OCI-LY1 (cell line): ENCODE results near the gene NIBAN1.

ENCODE experiments used
- H2AFZ ChIP-seq: fragments of 200-600 bp; sonication (generic), shearing (Covaris generic); 2 replicates; pipeline ENCODE4 v1.6.0; 2014; ENCODE audit warnings: antibody characterized with exemption, mild to moderate bottlenecking, low read length
- H3F3A ChIP-seq: fragments of 200-600 bp; sonication (generic), shearing (Covaris generic); 2 replicates; pipeline ENCODE4 v1.6.0; 2014; ENCODE audit warnings: mild to moderate bottlenecking, antibody characterized with exemption, low read length, moderate library complexity; ENCODE audit not compliant: insufficient read depth
- H3K27ac ChIP-seq: fragments of 200-600 bp; sonication (generic); 2 replicates; pipeline ENCODE4 v1.5.1; 2014; ENCODE audit warnings: low read length, mixed run types, mild to moderate bottlenecking, low read depth; ENCODE audit not compliant: poor library complexity, severe bottlenecking
- H3K27me3 ChIP-seq: fragments of 200-600 bp; sonication (generic); 2 replicates; pipeline ENCODE4 v1.6.0; 2014; ENCODE audit warnings: antibody characterized with exemption, mild to moderate bottlenecking, low read length, moderate library complexity; ENCODE audit not compliant: insufficient read depth
- H3K36me3 ChIP-seq: fragments of 200-600 bp; sonication (generic); 2 replicates; pipeline ENCODE4 v1.6.1; 2014; ENCODE audit warnings: mild to moderate bottlenecking, antibody characterized with exemption, low read length, moderate library complexity, mixed read lengths; ENCODE audit not compliant: insufficient read depth
- H3K4me1 ChIP-seq: fragments of 200-600 bp; sonication (generic); 2 replicates; pipeline ENCODE4 v1.5.1; 2014; ENCODE audit warnings: mild to moderate bottlenecking, low read length, moderate library complexity; ENCODE audit not compliant: insufficient read depth, severe bottlenecking
- H3K4me2 ChIP-seq: fragments of 200-600 bp; sonication (generic), shearing (Covaris generic); 2 replicates; pipeline ENCODE4 v1.6.1; 2014; ENCODE audit warnings: low read length
- H3K4me3 ChIP-seq: fragments of 200-600 bp; sonication (generic); 2 replicates; pipeline ENCODE4 v1.5.1; 2014; ENCODE audit warnings: low read length, low read depth, mild to moderate bottlenecking, mixed read lengths; ENCODE audit not compliant: poor library complexity, severe bottlenecking
- H3K79me2 ChIP-seq: fragments of 200-600 bp; shearing (Covaris generic); 2 replicates; pipeline ENCODE4 v1.6.1; 2016; ENCODE audit warnings: mixed run types, low read length, mixed read lengths; ENCODE audit not compliant: insufficient read depth
- H3K9ac ChIP-seq: fragments of 200-600 bp; sonication (generic), shearing (Covaris generic); 2 replicates; pipeline ENCODE4 v1.6.1; 2014; ENCODE audit warnings: mild to moderate bottlenecking, low read length, mixed read lengths
- H3K9me2 ChIP-seq: fragments of 200-600 bp; sonication (generic), shearing (Covaris generic); 2 replicates; pipeline ENCODE4 v1.6.1; 2014; ENCODE audit warnings: low read depth, mild to moderate bottlenecking, low read length, mixed read lengths
- H3K9me3 ChIP-seq: fragments of 200-600 bp; shearing (Covaris generic); 2 replicates; pipeline ENCODE4 v1.6.1; 2014; ENCODE audit warnings: low read length, mixed read lengths
- H4K20me1 ChIP-seq: fragments of 200-600 bp; sonication (generic), shearing (Covaris generic); 2 replicates; pipeline ENCODE4 v1.6.0; 2016; ENCODE audit warnings: mild to moderate bottlenecking, low read length; ENCODE audit not compliant: insufficient read depth
- EZH2 ChIP-seq: fragments of 200-600 bp; sonication (generic), shearing (Covaris generic); IDR thresholded peaks from 2 replicates; pipeline ENCODE4 v1.8.0; 2017; ENCODE audit warnings: borderline replicate concordance, mixed run types, mild to moderate bottlenecking, antibody characterized with exemption, low read length, moderate library complexity, mixed read lengths
- TF ChIP-seq, protein P1 (sequence below): fragments of 200-600 bp; sonication (generic), shearing (Covaris generic); IDR thresholded peaks from 2 replicates; pipeline ENCODE4 v1.5.1; 2017; ENCODE audit warnings: mild to moderate bottlenecking, antibody characterized with exemption, low read length, moderate library complexity, mixed read lengths

The NIBAN1 gene

DNA sequence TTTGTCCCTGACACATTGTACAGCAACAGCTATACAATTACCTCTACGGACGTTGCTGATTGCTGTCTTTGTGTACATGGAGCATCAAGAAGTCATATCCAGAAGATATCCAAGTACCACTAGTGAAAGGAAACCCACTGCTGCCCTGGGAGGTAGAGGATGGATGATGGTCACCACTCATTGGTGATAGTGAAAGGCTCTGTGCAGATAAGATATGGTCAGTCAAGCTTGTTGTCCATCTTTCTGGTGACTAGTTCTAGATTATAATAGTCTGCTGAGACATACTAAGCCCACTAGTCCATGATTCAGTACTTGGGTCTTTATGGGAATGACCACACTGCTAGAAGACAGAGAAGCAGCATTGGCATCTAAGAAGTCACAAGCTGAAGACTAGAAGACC is 30.3 kb downstream of the NIBAN1 start:
- no peaks in the 10 kb centered on the region for H3K79me2 ChIP-seq
- no peak overlapping the region for H2AFZ ChIP-seq
- no peaks in the 10 kb centered on the region for H3K9me3 ChIP-seq
- no peak overlapping the region for H3K4me3 ChIP-seq
- no peaks in the 10 kb centered on the region for H3K36me3 ChIP-seq
- no peaks in the 10 kb centered on the region for H3K4me1 ChIP-seq
- no peak overlapping the region for H3K4me2 ChIP-seq
- no peaks in the 10 kb centered on the region for H3K27me3 ChIP-seq
- no peak for TF ChIP-seq EZH2
- TF ChIP-seq, protein P1, sequence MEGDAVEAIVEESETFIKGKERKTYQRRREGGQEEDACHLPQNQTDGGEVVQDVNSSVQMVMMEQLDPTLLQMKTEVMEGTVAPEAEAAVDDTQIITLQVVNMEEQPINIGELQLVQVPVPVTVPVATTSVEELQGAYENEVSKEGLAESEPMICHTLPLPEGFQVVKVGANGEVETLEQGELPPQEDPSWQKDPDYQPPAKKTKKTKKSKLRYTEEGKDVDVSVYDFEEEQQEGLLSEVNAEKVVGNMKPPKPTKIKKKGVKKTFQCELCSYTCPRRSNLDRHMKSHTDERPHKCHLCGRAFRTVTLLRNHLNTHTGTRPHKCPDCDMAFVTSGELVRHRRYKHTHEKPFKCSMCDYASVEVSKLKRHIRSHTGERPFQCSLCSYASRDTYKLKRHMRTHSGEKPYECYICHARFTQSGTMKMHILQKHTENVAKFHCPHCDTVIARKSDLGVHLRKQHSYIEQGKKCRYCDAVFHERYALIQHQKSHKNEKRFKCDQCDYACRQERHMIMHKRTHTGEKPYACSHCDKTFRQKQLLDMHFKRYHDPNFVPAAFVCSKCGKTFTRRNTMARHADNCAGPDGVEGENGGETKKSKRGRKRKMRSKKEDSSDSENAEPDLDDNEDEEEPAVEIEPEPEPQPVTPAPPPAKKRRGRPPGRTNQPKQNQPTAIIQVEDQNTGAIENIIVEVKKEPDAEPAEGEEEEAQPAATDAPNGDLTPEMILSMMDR, result no peak
- H3K9ac ChIP-seq, result no peak overlapping the region
- no peak overlapping the region for H3K27ac ChIP-seq
- no peaks in the 10 kb centered on the region for H3F3A ChIP-seq
- no peaks in the 10 kb centered on the region for H4K20me1 ChIP-seq
- no peaks in the 10 kb centered on the region for H3K9me2 ChIP-seq

DNA sequence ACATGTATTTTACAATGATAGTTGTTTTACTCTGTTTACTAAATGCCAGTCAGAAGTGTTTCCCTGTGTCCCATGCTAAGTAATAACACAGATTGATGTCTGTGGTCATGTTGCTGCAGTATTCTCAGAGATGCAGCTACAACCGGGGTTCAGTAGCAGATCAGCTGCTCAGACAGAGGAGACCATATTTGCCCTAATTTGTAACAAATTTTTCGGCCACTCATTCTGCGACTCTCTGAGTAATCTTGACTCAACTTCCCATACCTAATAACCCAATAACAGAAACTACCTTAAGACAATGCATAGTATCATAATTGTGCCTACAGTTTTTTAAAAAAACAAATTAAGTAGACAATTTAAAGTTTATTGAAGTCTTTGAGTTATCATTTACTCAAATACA is 32.6 kb downstream of the NIBAN1 start:
- H3K4me1 ChIP-seq, result no peaks in the 10 kb centered on the region
- no peaks in the 10 kb centered on the region for H3K9me3 ChIP-seq
- no peak overlapping the region for H2AFZ ChIP-seq
- H4K20me1 ChIP-seq, result no peaks in the 10 kb centered on the region
- H3K27me3 ChIP-seq, result no peaks in the 10 kb centered on the region
- H3K9ac ChIP-seq, result no peak overlapping the region
- no peak overlapping the region for H3K27ac ChIP-seq
- H3K4me3 ChIP-seq, result no peak overlapping the region
- no peak overlapping the region for H3K4me2 ChIP-seq
- H3K79me2 ChIP-seq, result no peaks in the 10 kb centered on the region
- H3K9me2 ChIP-seq, result no peaks in the 10 kb centered on the region
- no peaks in the 10 kb centered on the region for H3K36me3 ChIP-seq
- H3F3A ChIP-seq, result no peaks in the 10 kb centered on the region
- TF ChIP-seq, protein P1, result no peak
- no peak for TF ChIP-seq EZH2

DNA sequence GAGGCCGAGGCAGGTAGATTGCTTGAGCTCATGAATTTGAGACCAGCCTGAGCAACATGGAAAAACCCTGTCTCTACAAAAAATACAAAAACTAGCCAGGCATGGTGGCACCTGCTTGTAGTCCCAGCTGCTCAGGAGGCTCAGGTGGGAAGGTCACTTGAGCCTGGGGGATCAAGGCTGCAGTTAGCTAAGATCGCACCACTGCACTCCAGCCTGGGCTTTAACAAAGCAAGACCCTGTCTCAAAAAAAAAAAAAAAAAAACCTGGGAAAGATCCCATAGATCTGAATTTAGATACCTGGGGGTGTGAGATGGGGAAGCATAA is 32.9 kb downstream of the NIBAN1 start:
- H3K36me3 ChIP-seq, result no peaks in the 10 kb centered on the region
- TF ChIP-seq, protein P1, result no peak
- TF ChIP-seq EZH2, result no peak
- H3K9ac ChIP-seq, result no peak overlapping the region
- no peak overlapping the region for H3K4me2 ChIP-seq
- H3K4me1 ChIP-seq, result no peaks in the 10 kb centered on the region
- no peaks in the 10 kb centered on the region for H3K9me3 ChIP-seq
- no peaks in the 10 kb centered on the region for H3F3A ChIP-seq
- H4K20me1 ChIP-seq, result no peaks in the 10 kb centered on the region
- no peak overlapping the region for H3K4me3 ChIP-seq
- no peaks in the 10 kb centered on the region for H3K79me2 ChIP-seq
- H3K27me3 ChIP-seq, result no peaks in the 10 kb centered on the region
- no peaks in the 10 kb centered on the region for H3K9me2 ChIP-seq
- no peak overlapping the region for H3K27ac ChIP-seq
- no peak overlapping the region for H2AFZ ChIP-seq
